Measurements from ENCODE around the gene CHP1. TPM values are rescaled to one million over a fixed set of nuclear protein-coding genes. Genes with fewer than 3 reads are reported as not detected.
"Not testable (repeated sequence)": the region's sequence is repeated elsewhere in the genome, so short reads cannot be mapped to it uniquely, and the experiment has no call there.

The CHP1 gene
- total and polyA plus RNA-seq, 9 of the 15 experiments (the other 6 are each of a cell fraction or from before 2014, with no cell fraction given): 31.7 to 83.4 (median 67.6) TPM

DNA sequence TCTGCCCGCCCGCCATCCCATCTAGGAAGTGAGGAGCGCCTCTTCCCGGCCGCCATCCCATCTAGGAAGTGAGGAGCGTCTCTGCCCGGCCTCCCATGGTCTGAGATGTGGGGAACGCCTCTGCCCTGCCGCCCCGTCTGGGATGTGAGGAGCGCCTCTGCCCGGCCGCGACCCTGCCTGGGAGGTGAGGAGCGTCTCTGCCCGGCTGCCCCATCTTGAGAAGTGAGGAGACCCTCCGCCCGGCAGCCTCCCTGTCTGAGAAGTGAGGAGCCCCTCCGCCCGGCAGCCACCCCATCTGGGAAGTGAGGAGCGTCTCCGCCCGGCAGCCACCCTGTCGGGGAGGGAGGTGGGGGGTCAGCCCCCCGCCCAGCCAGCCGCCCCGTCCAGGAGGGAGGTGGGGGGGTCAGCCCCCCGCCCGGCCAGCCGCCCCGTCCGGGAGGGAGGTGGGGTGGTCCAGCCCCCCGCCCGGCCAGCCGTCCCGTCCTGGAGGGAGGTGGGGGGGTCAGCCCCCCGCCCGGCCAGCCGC lies 89.8 kb downstream of the CHP1 start:
- H3K4me2 ChIP-seq (ENCODE audit: insufficient read depth, low read length); DNase-seq (ENCODE audit: extremely low read depth in 1 of 4, low spot score in 3 of 4); POLR2A ChIA-PET; H3K4me1 ChIP-seq (replicated peaks in 1 of 2; ENCODE audit: control insufficient read depth in 2 of 2, insufficient read depth in 2 of 2, low read length in 2 of 2); H3K79me2 ChIP-seq (ENCODE audit: control insufficient read depth, insufficient read depth, low read length); H3K27ac ChIP-seq (ENCODE audit: extremely low read depth, low read depth, low read length); H2AFZ ChIP-seq (ENCODE audit: low read depth, low read length); BruUV-seq (replicated peaks); ATAC-seq; H3K9me1 ChIP-seq (ENCODE audit: control insufficient read depth, insufficient read depth, low read length); in situ Hi-C loops (cut with MboI); H3K27me3 ChIP-seq (ENCODE audit: control insufficient read depth in 2 of 2, insufficient read depth in 2 of 2, low read length in 2 of 2); CTCF ChIA-PET (ENCODE audit: low intra/inter-chr PET ratio); FAIRE-seq; H3K9me3 ChIP-seq (replicated peaks; ENCODE audit: control insufficient read depth, insufficient read depth, low read depth, low read length); intact Hi-C loops (cut with micrococcal nuclease); H3K4me3 ChIP-seq; H4K20me1 ChIP-seq (replicated peaks; ENCODE audit: control insufficient read depth, insufficient read depth, low read length); H3K9ac ChIP-seq (ENCODE audit: insufficient read depth in 1 of 2, low read depth in 2 of 2, low read length in 2 of 2): not testable (repeated sequence)
- peaks cover 32% of the 10 kb centered on the region; the same call in 1 of the 3 replicates for H3K36me3 ChIP-seq (ENCODE audit: control insufficient read depth, insufficient read depth, low read length)
- 96% methylated on average over 12 of the region's 39 CpGs for WGBS (ENCODE audit: insufficient coverage, low coverage, missing lambda C conversion rate)

DNA sequence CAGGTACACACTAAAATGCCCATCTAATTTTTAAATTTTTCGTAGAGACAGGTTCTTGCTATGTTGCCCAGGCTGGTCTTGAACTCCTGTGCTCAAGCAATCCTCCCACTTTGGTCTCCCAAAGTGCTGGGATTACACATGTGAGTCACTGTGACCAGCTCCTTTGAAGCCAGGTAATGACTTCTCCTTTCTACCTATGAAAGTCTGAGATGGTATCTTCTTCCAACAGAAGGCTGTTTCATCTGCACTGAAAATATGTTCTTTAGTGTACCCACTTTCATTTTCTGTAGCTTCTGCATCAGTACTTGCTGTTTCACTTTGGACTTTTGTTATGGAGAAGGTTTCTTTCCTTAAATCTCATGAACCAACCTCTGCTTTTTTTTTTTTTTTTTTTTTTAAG lies 92.5 kb downstream of the CHP1 start:
- no peak for DNase-seq (ENCODE audit: extremely low read depth in 1 of 4, low spot score in 3 of 4)
- Histone ChIP-seq H3K36me3 (ENCODE audit: control insufficient read depth, insufficient read depth, low read length) (peaks cover 31% of the 10 kb centered on the region; the same call in 1 of the 3 replicates), H3K9me1 (ENCODE audit: control insufficient read depth, insufficient read depth, low read length) (no peaks in the 10 kb centered on the region), H3K4me1 (replicated peaks in 1 of 2; ENCODE audit: control insufficient read depth in 2 of 2, insufficient read depth in 2 of 2, low read length in 2 of 2) (no peaks in the 10 kb centered on the region; a peak in 1 of 5 replicates), H3K4me3 (no peak overlapping the region), H3K79me2 (ENCODE audit: control insufficient read depth, insufficient read depth, low read length) (no peaks in the 10 kb centered on the region), H2AFZ (ENCODE audit: low read depth, low read length) (no peak overlapping the region), H4K20me1 (replicated peaks; ENCODE audit: control insufficient read depth, insufficient read depth, low read length) (no peaks in the 10 kb centered on the region), H3K4me2 (ENCODE audit: insufficient read depth, low read length) (no peak overlapping the region), H3K27ac (ENCODE audit: extremely low read depth, low read depth, low read length) (no peak overlapping the region), H3K9me3 (replicated peaks; ENCODE audit: control insufficient read depth, insufficient read depth, low read depth, low read length) (no peaks in the 10 kb centered on the region), H3K9ac (ENCODE audit: insufficient read depth in 1 of 2, low read depth in 2 of 2, low read length in 2 of 2) (no peak overlapping the region), H3K27me3 (ENCODE audit: control insufficient read depth in 2 of 2, insufficient read depth in 2 of 2, low read length in 2 of 2) (no peaks in the 10 kb centered on the region)
- TF ChIP-seq JUN (IDR thresholded peaks at IDR 0.05; ENCODE audit: borderline replicate concordance, low read depth, low read length): no peak
- TF ChIP-seq JUN (CRISPR knock-in tag; IDR thresholded peaks at IDR 0.05; ENCODE audit: borderline replicate concordance): no peak
- TF ChIP-seq, protein P1, sequence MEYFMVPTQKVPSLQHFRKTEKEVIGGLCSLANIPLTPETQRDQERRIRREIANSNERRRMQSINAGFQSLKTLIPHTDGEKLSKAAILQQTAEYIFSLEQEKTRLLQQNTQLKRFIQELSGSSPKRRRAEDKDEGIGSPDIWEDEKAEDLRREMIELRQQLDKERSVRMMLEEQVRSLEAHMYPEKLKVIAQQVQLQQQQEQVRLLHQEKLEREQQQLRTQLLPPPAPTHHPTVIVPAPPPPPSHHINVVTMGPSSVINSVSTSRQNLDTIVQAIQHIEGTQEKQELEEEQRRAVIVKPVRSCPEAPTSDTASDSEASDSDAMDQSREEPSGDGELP (CRISPR knock-in tag; IDR thresholded peaks at IDR 0.05; ENCODE audit: borderline replicate concordance): no peak
- no peak for TF ChIP-seq CBX1 (IDR thresholded peaks at IDR 0.05; ENCODE audit: low read depth)
- TF ChIP-seq ZNF124 (CRISPR knock-in tag; IDR thresholded peaks at IDR 0.05): no peak
- TF ChIP-seq NR4A1 (CRISPR knock-in tag; IDR thresholded peaks at IDR 0.05): no peak
- TF ChIP-seq NR4A1 (tag; IDR thresholded peaks at IDR 0.05): no peak
- TF ChIP-seq ZKSCAN1 (IDR thresholded peaks at IDR 0.05; ENCODE audit: low read depth, low read length): no peak
- intact Hi-C loops (cut with micrococcal nuclease): no loop called here
- no peak for ATAC-seq
- POLR2A ChIA-PET: interaction anchor here (0.6 to 3.5 kb wide), 6 partner anchors 9 to 105 kb away, joined by 3 to 19 read pairs (median 5); partner anchors contain the start of genes NUSAP1 and OIP5
- in situ Hi-C loops (cut with MboI): no loop called here
- CTCF ChIA-PET (ENCODE audit: low intra/inter-chr PET ratio): no interaction called here
- WGBS (ENCODE audit: insufficient coverage, low coverage, missing lambda C conversion rate): 67% methylated on average over 1 of the region's 1 CpG
- BruUV-seq (replicated peaks): no TSS peak
- no peak for FAIRE-seq

Data from K562 (cell line).